ENCODE measurements around the gene SLC9B2. TPM values are rescaled to one million over a fixed set of nuclear protein-coding genes. Genes with fewer than 3 reads are reported as not detected.

Gene SLC9B2
- total and polyA plus RNA-seq, 2 donors (not counting 1 experiment from before 2014, with no cell fraction given): 16.4 to 37.6 TPM

DNA sequence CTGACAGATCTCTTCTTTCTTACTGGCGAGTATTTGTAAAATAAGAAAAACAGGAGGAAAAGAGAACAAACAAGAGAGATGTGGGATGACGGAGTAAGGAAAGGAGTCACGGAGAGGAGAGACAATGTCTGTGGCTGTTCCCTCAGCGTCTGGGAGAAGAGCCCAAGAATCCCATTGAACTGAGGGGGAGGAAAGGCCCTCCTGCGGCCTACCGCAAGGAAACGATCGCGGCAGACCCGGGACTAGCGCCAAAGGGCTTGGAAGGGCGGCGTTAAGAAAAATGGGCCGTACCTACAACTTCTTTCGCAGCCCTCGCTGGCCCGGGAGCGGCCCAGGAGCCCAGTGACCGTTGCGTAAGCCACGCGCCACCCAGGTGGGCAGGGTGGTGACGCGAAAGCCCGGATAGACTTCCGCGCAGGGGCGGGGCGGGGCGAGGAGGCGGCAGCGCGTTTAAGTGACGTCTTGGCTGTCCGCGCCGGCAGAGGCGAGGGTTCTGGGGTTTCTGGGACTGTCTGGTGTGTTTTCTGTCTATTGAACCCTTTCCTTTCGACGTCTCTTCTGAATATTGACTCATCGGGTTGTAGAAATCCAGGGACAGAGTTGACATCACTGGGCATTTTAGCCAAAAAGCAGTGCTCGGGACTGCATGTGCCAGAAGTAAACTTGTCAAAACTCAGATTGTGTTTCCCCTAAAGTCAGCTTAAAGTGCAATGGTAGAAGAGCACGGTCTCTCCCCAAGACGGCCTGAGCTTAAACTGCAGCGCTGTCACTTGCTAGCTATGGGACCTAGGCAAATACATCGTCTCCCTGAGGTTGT is 57.0 kb downstream of the SLC9B2 start, which contains the start of gene SLC9B1:
Gene SLC9B1 (minus strand): TSS at position 398 of the 817 bp plus-strand sequence. CDS start 27,994 bp downstream, outside the sequence.
- Mint-ChIP-seq H3K4me3 (peak within 1 kb of the TSS; percentile 96), H3K27me3 (no peaks in the 10 kb centered on the region), H3K4me1 (peaks cover 27% of the 10 kb centered on the region), H3K27ac (peak within 1 kb of the TSS; percentile 95), H3K9me3 (ENCODE audit: insufficient read depth) (no peaks in the 10 kb centered on the region)
- H3K4me3 ChIP-seq (ENCODE audit: control extremely low read depth in 1 of 5, extremely low read depth in 1 of 5, insufficient read depth in 1 of 5, low read depth in 2 of 5, low read length in 4 of 5): peak within 1 kb of the TSS; percentile 65 to 92 (median 82)
- peak within 1 kb of the TSS; percentile 89 for H3K9ac ChIP-seq (ENCODE audit: low read length)
- TF ChIP-seq EZH2 (IDR thresholded peaks at IDR 0.05; ENCODE audit: borderline replicate concordance, insufficient read depth, low read depth, low read length, poor library complexity, severe bottlenecking): no peak
- TF ChIP-seq, protein P1, sequence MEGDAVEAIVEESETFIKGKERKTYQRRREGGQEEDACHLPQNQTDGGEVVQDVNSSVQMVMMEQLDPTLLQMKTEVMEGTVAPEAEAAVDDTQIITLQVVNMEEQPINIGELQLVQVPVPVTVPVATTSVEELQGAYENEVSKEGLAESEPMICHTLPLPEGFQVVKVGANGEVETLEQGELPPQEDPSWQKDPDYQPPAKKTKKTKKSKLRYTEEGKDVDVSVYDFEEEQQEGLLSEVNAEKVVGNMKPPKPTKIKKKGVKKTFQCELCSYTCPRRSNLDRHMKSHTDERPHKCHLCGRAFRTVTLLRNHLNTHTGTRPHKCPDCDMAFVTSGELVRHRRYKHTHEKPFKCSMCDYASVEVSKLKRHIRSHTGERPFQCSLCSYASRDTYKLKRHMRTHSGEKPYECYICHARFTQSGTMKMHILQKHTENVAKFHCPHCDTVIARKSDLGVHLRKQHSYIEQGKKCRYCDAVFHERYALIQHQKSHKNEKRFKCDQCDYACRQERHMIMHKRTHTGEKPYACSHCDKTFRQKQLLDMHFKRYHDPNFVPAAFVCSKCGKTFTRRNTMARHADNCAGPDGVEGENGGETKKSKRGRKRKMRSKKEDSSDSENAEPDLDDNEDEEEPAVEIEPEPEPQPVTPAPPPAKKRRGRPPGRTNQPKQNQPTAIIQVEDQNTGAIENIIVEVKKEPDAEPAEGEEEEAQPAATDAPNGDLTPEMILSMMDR (IDR thresholded peaks at IDR 0.05): no peak
- ChIA-PET POLR2A (interaction anchor here (1.0 to 1.3 kb wide), 4 partner anchors 56 to 258 kb away, joined by 4 to 7 read pairs (median 5); partner anchors contain the start of genes CISD2, SLC9B2 and UBE2D3), CTCF (interaction anchor here (0.9 to 1.9 kb wide), 4 partner anchors 10 to 589 kb away, joined by 3 to 10 read pairs (median 6); partner anchors contain the start of gene BDH2)
- H3K79me2 ChIP-seq (ENCODE audit: control insufficient read depth, insufficient read depth, low read length): no peaks in the 10 kb centered on the region
- peak within 1 kb of the TSS; percentile 88 for H2AFZ ChIP-seq (ENCODE audit: insufficient read depth, low read depth, low read length, poor library complexity, severe bottlenecking)
- no peaks in the 10 kb centered on the region for H4K20me1 ChIP-seq (ENCODE audit: control insufficient read depth, insufficient read depth, low read length, poor library complexity, severe bottlenecking)
- H3K27me3 ChIP-seq (replicated peaks in 1 of 4; ENCODE audit: control extremely low read depth in 1 of 4, control insufficient read depth in 3 of 4, insufficient read depth in 4 of 4, low read length in 3 of 4): no peaks in the 10 kb centered on the region
- H3K9me3 ChIP-seq (ENCODE audit: control extremely low read depth in 1 of 3, control insufficient read depth in 2 of 3, insufficient read depth in 1 of 3, low read length in 2 of 3): no peaks in the 10 kb centered on the region
- DNase-seq (peak; percentile 94), ATAC-seq (ENCODE audit: low read depth) (peak; percentile 98)
- H3K4me2 ChIP-seq (replicated peaks; ENCODE audit: low read depth, low read length, poor library complexity, severe bottlenecking): peak within 1 kb of the TSS; percentile 83
- H3K27ac ChIP-seq (ENCODE audit: low read length in 2 of 2): peak within 1 kb of the TSS; percentile 94 to 98
- 1% methylated on average over 44 of the region's 46 CpGs for WGBS (ENCODE audit: insufficient coverage)
- H3K36me3 ChIP-seq (replicated peaks in 1 of 2; ENCODE audit: control extremely low read depth in 1 of 2, control insufficient read depth in 1 of 2, extremely low read depth in 1 of 2, insufficient read depth in 2 of 2, low read length in 1 of 2): peaks cover 0 to 2% of the 10 kb centered on the region in 2 experiments
- H3K4me1 ChIP-seq (ENCODE audit: control insufficient read depth in 2 of 2, insufficient read depth in 2 of 2, low read length in 2 of 2): peaks cover 17 to 21% of the 10 kb centered on the region in 2 donors
- intact Hi-C loops (cut with micrococcal nuclease): loop anchor here (1.0 to 5.0 kb wide), 9 partner anchors 56 to 675 kb away; partner anchors contain the start of genes BDH2, CENPE, CISD2 and MANBA

Measured in B cell (primary cell).